HepG2 (cell line): ENCODE results near the gene USP35. TPM values are rescaled to one million over a fixed set of nuclear protein-coding genes. Genes with fewer than 3 reads are reported as not detected.

ENCODE experiments used
- AGO2 ChIP-seq: fragments of 200-400 bp; formaldehyde crosslinking; optimal IDR thresholded peaks from 2 replicates; pipeline ENCODE3; 2017; ENCODE audit warnings: mild to moderate bottlenecking, low read depth, low read length, moderate library complexity
- ATM ChIP-seq: fragments of 450-650 bp; IDR thresholded peaks from 2 replicates; pipeline ENCODE4 v1.7.1; 2017; ENCODE audit warnings: mild to moderate bottlenecking, borderline replicate concordance
- BCL3 ChIP-seq: sonication (generic); formaldehyde crosslinking; IDR thresholded peaks from 2 replicates; pipeline ENCODE4 v1.5.1; 2020; ENCODE audit warnings: mild to moderate bottlenecking, missing genetic modification reagents, moderate library complexity
- CCAR2 ChIP-seq: fragments of 200-400 bp; formaldehyde crosslinking; optimal IDR thresholded peaks from 2 replicates; pipeline ENCODE3; 2018; ENCODE audit warnings: low read depth, mild to moderate bottlenecking, low read length, moderate library complexity
- ELF3 ChIP-seq: IDR thresholded peaks from 2 replicates; pipeline ENCODE4 v1.6.1; 2016; ENCODE audit warnings: missing genetic modification reagents, missing compliant biosample characterization
- FOXK2 ChIP-seq: fragments of 450-650 bp; IDR thresholded peaks from 2 replicates; pipeline ENCODE4 v1.6.1; 2016
- GATAD1 ChIP-seq: IDR thresholded peaks from 2 replicates; pipeline ENCODE4 v1.6.1; 2016; ENCODE audit warnings: missing genetic modification reagents, missing compliant biosample characterization
- HNRNPUL1 ChIP-seq: fragments of 200-400 bp; formaldehyde crosslinking; IDR thresholded peaks from 2 replicates; pipeline ENCODE4 v1.6.1; 2017; ENCODE audit warnings: low read depth, mild to moderate bottlenecking, low read length, moderate library complexity
- HOXA9 ChIP-seq: sonication (generic); formaldehyde crosslinking; IDR thresholded peaks from 2 replicates; pipeline ENCODE4 v1.8.1; 2022; ENCODE audit warnings: missing genetic modification reagents, mild to moderate bottlenecking, moderate library complexity, borderline replicate concordance
- MXD1 ChIP-seq: sonication (generic); formaldehyde crosslinking; IDR thresholded peaks from 2 replicates; pipeline ENCODE4 v1.4.0; 2020; ENCODE audit warnings: mild to moderate bottlenecking, missing genetic modification reagents
- MYNN ChIP-seq: sonication (generic); formaldehyde crosslinking; IDR thresholded peaks from 2 replicates; pipeline ENCODE4 v1.4.0; 2020; ENCODE audit warnings: mild to moderate bottlenecking, low read depth, missing genetic modification reagents
- NFATC3 ChIP-seq: sonication (generic); formaldehyde crosslinking; IDR thresholded peaks from 2 replicates; pipeline ENCODE4 v1.5.1; 2020; ENCODE audit warnings: mild to moderate bottlenecking, missing genetic modification reagents
- NFE2L1 ChIP-seq: sonication (generic); formaldehyde crosslinking; IDR thresholded peaks from 2 replicates; pipeline ENCODE4 v1.4.0; 2020; ENCODE audit warnings: missing genetic modification reagents, mild to moderate bottlenecking, borderline replicate concordance
- SALL1 ChIP-seq: sonication (generic); formaldehyde crosslinking; IDR thresholded peaks from 2 replicates; pipeline ENCODE4 v1.8.0; 2022; ENCODE audit warnings: mild to moderate bottlenecking, missing genetic modification reagents
- TOPORS ChIP-seq: sonication (generic); formaldehyde crosslinking; IDR thresholded peaks from 2 replicates; pipeline ENCODE4 v1.8.0; 2023; ENCODE audit warnings: mild to moderate bottlenecking, missing genetic modification reagents
- ZBTB37 ChIP-seq: sonication (generic); formaldehyde crosslinking; IDR thresholded peaks from 2 replicates; pipeline ENCODE4 v1.4.0; 2020; ENCODE audit warnings: mild to moderate bottlenecking, missing genetic modification reagents
- ZFP36L1 ChIP-seq: sonication (generic); formaldehyde crosslinking; IDR thresholded peaks from 2 replicates; pipeline ENCODE4 v1.8.0; 2022; ENCODE audit warnings: mild to moderate bottlenecking, missing genetic modification reagents, moderate library complexity
- ZFP90 ChIP-seq: sonication (generic); formaldehyde crosslinking; IDR thresholded peaks from 2 replicates; pipeline ENCODE4 v1.8.0; 2022; ENCODE audit warnings: missing genetic modification reagents, mild to moderate bottlenecking, inconsistent platforms, borderline replicate concordance
- ZNF180 ChIP-seq: sonication (generic); formaldehyde crosslinking; IDR thresholded peaks from 2 replicates; pipeline ENCODE4 v1.4.0; 2020; ENCODE audit warnings: low read depth, missing genetic modification reagents, borderline replicate concordance
- ZNF496 ChIP-seq: sonication (generic); formaldehyde crosslinking; IDR thresholded peaks from 2 replicates; pipeline ENCODE4 v1.8.1; 2023; ENCODE audit warnings: mild to moderate bottlenecking, moderate library complexity, missing genetic modification reagents; ENCODE audit not compliant: insufficient replicate concordance
- ZNF580 ChIP-seq: IDR thresholded peaks from 2 replicates; pipeline ENCODE4 v1.6.1; 2016; ENCODE audit warnings: low read depth, borderline replicate concordance
- ZNF772 ChIP-seq: sonication (generic); formaldehyde crosslinking; IDR thresholded peaks from 2 replicates; pipeline ENCODE4 v1.5.0; 2020; ENCODE audit warnings: mild to moderate bottlenecking, missing genetic modification reagents
- ZXDC ChIP-seq: sonication (generic); formaldehyde crosslinking; IDR thresholded peaks from 2 replicates; pipeline ENCODE4 v1.5.0; 2020; ENCODE audit warnings: mild to moderate bottlenecking, missing genetic modification reagents
- polyA plus RNA-seq, 8 experiments: library from polyadenylated mRNA; depleted of rRNA in 3 of 8; stranded (reverse) in 7 of 8; unstranded in 1 of 8; fragments of >200 nt; fragmentation: Illumina TruSeq in 4 of 8; extraction: Trizol in 4 of 8; gene quantifications; 2 replicates each; pipeline versions ENCODE4 v1.2.1 to v1.2.3, GENCODE V29; 2011 to 2016; ENCODE audit warnings: low read depth in 4 of 8, missing spikeins in 1 of 8, mixed read lengths in 1 of 8; ENCODE audit not compliant: insufficient read depth in 1 of 8
- total RNA-seq, 5 experiments: library from RNA; depleted of rRNA; stranded (reverse); fragments of >200 nt; fragmentation: Illumina TruSeq; extraction: Trizol; gene quantifications; 2 replicates each; pipeline ENCODE4 v1.2.3, GENCODE V29; 2016; ENCODE audit warnings: low read depth in 1 of 5

The USP35 gene
- total and polyA plus RNA-seq, 2 of the 13 experiments (the other 11 are each of a cell fraction or from before 2014, with no cell fraction given): 4.6 to 7.7 TPM

- no peak for TF ChIP-seq TOPORS (CRISPR knock-in tag)
- TF ChIP-seq SALL1 (CRISPR knock-in tag): peak; percentile 61
- no peak for TF ChIP-seq AGO2
- no peak for TF ChIP-seq MXD1
- TF ChIP-seq ZFP36L1 (CRISPR knock-in tag): no peak
- no peak for TF ChIP-seq ZNF180 (CRISPR knock-in tag)
- TF ChIP-seq NFATC3 (CRISPR knock-in tag): no peak
- no peak for TF ChIP-seq HNRNPUL1
- no peak for TF ChIP-seq ATM
- no peak for TF ChIP-seq CCAR2
- no peak for TF ChIP-seq ZXDC
- no peak for TF ChIP-seq ZNF772
- no peak for TF ChIP-seq ELF3 (CRISPR knock-in tag)
- TF ChIP-seq ZFP90: 0 out of 2 replicates have a peak, but pooled peaks have one; percentile 43
- no peak for TF ChIP-seq FOXK2
- TF ChIP-seq BCL3 (CRISPR knock-in tag): no peak
- no peak for TF ChIP-seq MYNN
- TF ChIP-seq ZNF496: no peak
- TF ChIP-seq GATAD1: peak; percentile 29; the same call in 1 of the 2 replicates
- no peak for TF ChIP-seq HOXA9 (CRISPR knock-in tag)
- TF ChIP-seq ZBTB37 (CRISPR knock-in tag): no peak
- TF ChIP-seq ZNF580 (CRISPR knock-in tag): peak; percentile 66; the same call in 1 of the 2 replicates
- TF ChIP-seq NFE2L1 (CRISPR knock-in tag): no peak
Measured at GRCh38 chr11:78170874-78171549, 17.7 kb upstream of the USP35 start (continued).
